GM19438 (cell line): ENCODE results near the gene PPM1G.

ENCODE experiments used
- ATAC-seq: cut with Tn5 transposase; IDR thresholded peaks from one replicate; pipeline ENCODE4 v1.9.1; 2021; ENCODE audit warnings: low read depth; ENCODE audit not compliant: unreplicated experiment

The PPM1G gene

DNA sequence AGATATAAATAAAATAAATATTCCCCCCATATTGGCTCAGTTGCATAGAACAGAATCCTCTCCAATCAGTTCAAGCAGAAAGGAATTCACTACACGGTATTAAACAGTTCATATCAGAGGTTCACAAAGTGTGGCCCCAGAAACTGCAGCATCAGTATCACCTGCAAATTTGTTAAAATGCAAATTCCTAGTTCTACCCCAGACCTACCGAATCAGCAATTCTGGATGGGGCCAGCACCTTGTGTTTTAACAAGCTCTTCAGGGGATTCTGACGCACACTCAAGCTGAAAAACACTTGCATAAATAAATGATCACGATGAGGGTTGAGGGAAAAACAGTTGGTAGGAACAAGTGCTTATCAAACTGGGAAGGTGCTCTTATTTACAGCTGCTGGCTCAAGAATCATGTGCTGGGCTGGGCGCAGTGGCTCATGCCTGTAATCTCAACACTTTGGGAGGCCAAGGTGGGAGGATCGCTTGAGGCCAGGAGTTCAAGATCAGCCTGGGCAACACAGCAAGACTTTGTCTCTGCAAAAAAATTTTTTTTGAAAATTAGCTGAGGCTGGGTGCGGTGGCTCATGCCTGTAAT lies 59.2 kb downstream of the PPM1G start:
- no peak for ATAC-seq

GRCh38 chr2:27347641-27348040 lies 61.8 kb downstream of the PPM1G start:
- no peak for ATAC-seq

GRCh38 chr2:27336173-27336572 lies 73.2 kb downstream of the PPM1G start:
- no peak for ATAC-seq

GRCh38 chr2:27335311-27335710 lies 74.1 kb downstream of the PPM1G start:
- ATAC-seq, result no peak
